Liver (tissue), 9 donors: ENCODE data around the gene MRPL24. TPM values are rescaled to one million over a fixed set of nuclear protein-coding genes. Genes with fewer than 3 reads are reported as not detected.

ENCODE experiments used
- DNase-seq: peaks from one replicate; pipeline ENCODE4 v3.0.0-alpha.2; 2017; ENCODE audit warnings: low spot score
- H3K27ac ChIP-seq, 2 donors: one replicate each; pipeline ENCODE4 v1.7.0; 2013; ENCODE audit warnings: inconsistent platforms in 2 of 2, low read length in 2 of 2, control low read depth in 1 of 2, low read depth in 1 of 2, mild to moderate bottlenecking in 1 of 2
- H3K27me3 ChIP-seq, 4 donors: one replicate each; pipeline versions ENCODE4 v1.6.1 to v1.7.0; 2013; ENCODE audit warnings: low read length in 3 of 4, inconsistent platforms in 1 of 4, mild to moderate bottlenecking in 1 of 4, moderate library complexity in 1 of 4; ENCODE audit not compliant: control insufficient read depth in 4 of 4, insufficient read depth in 4 of 4
- H3K36me3 ChIP-seq, 4 donors: one replicate each; pipeline versions ENCODE4 v1.6.1 to v1.7.0; 2013; ENCODE audit warnings: low read length in 3 of 4, mild to moderate bottlenecking in 3 of 4, low read depth in 1 of 4, moderate library complexity in 1 of 4; ENCODE audit not compliant: control insufficient read depth in 4 of 4, insufficient read depth in 3 of 4
- H3K4me1 ChIP-seq, 4 donors: one replicate each; pipeline versions ENCODE4 v1.6.1 to v1.7.0; 2013; ENCODE audit warnings: low read length in 3 of 4, mild to moderate bottlenecking in 3 of 4, moderate library complexity in 1 of 4; ENCODE audit not compliant: control insufficient read depth in 4 of 4, insufficient read depth in 4 of 4
- H3K4me3 ChIP-seq, 3 donors: one replicate each; pipeline versions ENCODE4 v1.6.1 to v1.7.0; 2013; ENCODE audit warnings: low read length in 3 of 3, control low read depth in 1 of 3, low read depth in 1 of 3, mild to moderate bottlenecking in 1 of 3
- H3K9ac ChIP-seq, 2 donors: one replicate each; pipeline ENCODE4 v1.7.0; 2013; ENCODE audit warnings: low read length in 2 of 2, mild to moderate bottlenecking in 2 of 2, moderate library complexity in 2 of 2, control low read depth in 1 of 2, low read depth in 1 of 2
- H3K9me3 ChIP-seq, 4 donors: one replicate each; pipeline versions ENCODE4 v1.6.1 to v1.7.0; 2013; ENCODE audit warnings: low read length in 3 of 4; ENCODE audit not compliant: control insufficient read depth in 4 of 4
- EGR1 ChIP-seq, 2 donors: IDR thresholded peaks; 2 replicates each; pipeline ENCODE4 v1.6.1; 2016 to 2018; ENCODE audit warnings: antibody characterized with exemption in 2 of 2, low read depth in 2 of 2
- FOXA2 ChIP-seq: IDR thresholded peaks from 2 replicates; pipeline ENCODE4 v1.6.1; 2016; ENCODE audit warnings: antibody characterized with exemption
- GABPA ChIP-seq, 2 donors: IDR thresholded peaks in 1 of 2; conservative IDR thresholded peaks in 1 of 2; 2 replicates each; pipeline ENCODE4 v1.6.1; 2016; ENCODE audit warnings: antibody characterized with exemption in 2 of 2, mild to moderate bottlenecking in 1 of 2, moderate library complexity in 1 of 2
- HNF4G ChIP-seq: IDR thresholded peaks from 2 replicates; pipeline ENCODE4 v1.6.1; 2016; ENCODE audit warnings: antibody characterized with exemption
- JUND ChIP-seq, 2 donors: IDR thresholded peaks; 2 replicates each; pipeline ENCODE4 v1.6.1; 2016; ENCODE audit warnings: antibody characterized with exemption in 2 of 2
- NR2F2 ChIP-seq: IDR thresholded peaks from 2 replicates; pipeline ENCODE4 v1.6.1; 2016; ENCODE audit warnings: antibody characterized with exemption
- RAD21 ChIP-seq, 2 donors: IDR thresholded peaks; 2 replicates each; pipeline ENCODE4 v1.6.1; 2016; ENCODE audit warnings: antibody characterized with exemption in 2 of 2, mild to moderate bottlenecking in 2 of 2
- REST ChIP-seq: IDR thresholded peaks from 2 replicates; pipeline ENCODE4 v1.6.1; 2016; ENCODE audit warnings: antibody characterized with exemption, mild to moderate bottlenecking
- TAF1 ChIP-seq: conservative IDR thresholded peaks from 2 replicates; pipeline ENCODE4 v1.6.1; 2016; ENCODE audit warnings: antibody characterized with exemption, mild to moderate bottlenecking
- YY1 ChIP-seq: IDR thresholded peaks from 2 replicates; pipeline ENCODE4 v1.6.1; 2016; ENCODE audit warnings: antibody characterized with exemption, mild to moderate bottlenecking
- ZBTB33 ChIP-seq: IDR thresholded peaks from 2 replicates; pipeline ENCODE4 v1.6.1; 2016; ENCODE audit warnings: antibody characterized with exemption
- WGBS: extraction: QIAGEN DNeasy Blood & Tissue Kit; methylation state at CpG from one replicate; pipeline ENCODE4 v1.1.7; 2013; 5-methylcytosine and 5-hydroxymethylcytosine counted together
- polyA plus RNA-seq, 2 donors: library from polyadenylated mRNA; stranded (reverse) in 1 of 2; unstranded in 1 of 2; fragments of 200-250 nt in 1 of 2; fragments of >200 nt in 1 of 2; fragmentation: Nextera tagmentation in 1 of 2; extraction: Ambion mirVana in 1 of 2; gene quantifications; one replicate each; pipeline versions ENCODE4 v1.2.1 to v1.2.3, GENCODE V29; 2013 to 2015
- total RNA-seq, 2 donors: library from RNA; depleted of rRNA; stranded (reverse); fragments of >200 nt; gene quantifications; one replicate each; pipeline ENCODE4 v1.2.3, GENCODE V29; 2014
- donor health status: healthy.
- donor health status: healthy.
- donor health status: healthy.
- donor health status: healthy.
- donor health status: healthy.

MRPL24 gene
- total and polyA plus RNA-seq, 4 donors: 26.2 to 123 (median 61.1) TPM

- WGBS: 53% methylated on average over 8 of the region's 8 CpGs
- H3K27me3 ChIP-seq: no peaks in the 10 kb centered on the region
- H3K4me3 ChIP-seq: peak overlapping the region; percentile 20 to 37 (median 30)
- TF ChIP-seq YY1 (peak; percentile 27), RAD21 (IDR thresholded peaks at IDR 0.05) (no peak)
- no peak overlapping the region for H3K9ac ChIP-seq
- H3K27ac ChIP-seq: peak overlapping the region; percentile 78 to 83
- H3K4me1 ChIP-seq: peaks cover 3 to 34% (median 26%) of the 10 kb centered on the region in 4 donors
- no peak for DNase-seq
- H3K36me3 ChIP-seq: peaks cover 9 to 36% (median 26%) of the 10 kb centered on the region in 4 donors
- no peaks in the 10 kb centered on the region for H3K9me3 ChIP-seq
Measured at GRCh38 chr1:156741481-156741983, 644 bp upstream of the MRPL24 start.

GRCh38 chr1:156740237-156740740 is 599 bp downstream of the MRPL24 start:
- H3K27me3 ChIP-seq: no peaks in the 10 kb centered on the region
- TF ChIP-seq JUND (IDR thresholded peaks at IDR 0.05): no peak
- TF ChIP-seq TAF1: peak; percentile 1
- DNase-seq: no peak
- 19% methylated on average over 7 of the region's 7 CpGs for WGBS
- peak overlapping the region; percentile 45 to 67 for H3K27ac ChIP-seq
- H3K9me3 ChIP-seq: no peaks in the 10 kb centered on the region
- H3K9ac ChIP-seq: peak overlapping the region; percentile 44 to 51
- H3K36me3 ChIP-seq: peaks cover 10 to 42% (median 30%) of the 10 kb centered on the region in 4 donors
- peak overlapping the region; percentile 60 to 82 (median 81) for H3K4me3 ChIP-seq
- H3K4me1 ChIP-seq: peaks cover 3 to 22% (median 14%) of the 10 kb centered on the region in 4 donors

- peaks cover 10 to 39% (median 30%) of the 10 kb centered on the region in 4 donors for H3K36me3 ChIP-seq
- DNase-seq: no peak
- H3K9me3 ChIP-seq: no peaks in the 10 kb centered on the region
- H3K4me3 ChIP-seq: no peak overlapping the region
- no peak overlapping the region for H3K27ac ChIP-seq
- no peak overlapping the region for H3K9ac ChIP-seq
- 88% methylated on average over 2 of the region's 2 CpGs for WGBS
- no peaks in the 10 kb centered on the region for H3K27me3 ChIP-seq
- peaks cover 3 to 20% (median 10%) of the 10 kb centered on the region in 4 donors for H3K4me1 ChIP-seq
- TF ChIP-seq REST (no peak), HNF4G (no peak), FOXA2 (no peak), JUND (IDR thresholded peaks at IDR 0.05) (no peak)
Measured at GRCh38 chr1:156738916-156739315, 2.0 kb downstream of the MRPL24 start.

GRCh38 chr1:156738407-156738806 is 2.5 kb downstream of the MRPL24 start:
- H3K9me3 ChIP-seq: no peaks in the 10 kb centered on the region
- TF ChIP-seq ZBTB33 (no peak), NR2F2 (no peak), EGR1 (IDR thresholded peaks at IDR 0.05; ENCODE audit: low read depth in 2 of 2) (no peak), GABPA (IDR thresholded peaks at IDR 0.05 in 1 of 2, conservative IDR thresholded peaks at IDR 0.05 in 1 of 2) (no peak), TAF1 (no peak), HNF4G (no peak), YY1 (no peak)
- H3K27me3 ChIP-seq: no peaks in the 10 kb centered on the region
- no peak overlapping the region for H3K4me3 ChIP-seq
- H3K36me3 ChIP-seq: peaks cover 8 to 40% (median 27%) of the 10 kb centered on the region in 4 donors
- no peak for DNase-seq
- peaks cover 3 to 20% (median 10%) of the 10 kb centered on the region in 4 donors for H3K4me1 ChIP-seq
- H3K27ac ChIP-seq: no peak overlapping the region
- no peak overlapping the region for H3K9ac ChIP-seq
- 89% methylated on average over 10 of the region's 10 CpGs for WGBS
